HG03521 (cell line): ENCODE data around the gene B3GALT4.

Experiments
- ATAC-seq: cut with Tn5 transposase; IDR thresholded peaks from one replicate; pipeline ENCODE4 v1.9.1; 2021; ENCODE audit warnings: mild to moderate bottlenecking, moderate library complexity; ENCODE audit not compliant: unreplicated experiment

B3GALT4 gene

GRCh38 chr6:33288921-33289783 lies 12.2 kb downstream of the B3GALT4 start, which contains the start of the genes PFDN6 and WDR46:
PFDN6 (plus strand) TSS chr6:33289601; CDS start chr6:33289857, 256 bp downstream.
WDR46 (minus strand) TSS chr6:33289239; CDS start chr6:33289170, 69 bp downstream.
- peak; percentile 76 for ATAC-seq

GRCh38 chr6:33289784-33290315 lies 12.9 kb downstream of the B3GALT4 start:
- ATAC-seq = no peak

GRCh38 chr6:33290459-33290858 lies 13.5 kb downstream of the B3GALT4 start:
- no peak for ATAC-seq

- ATAC-seq = no peak
Measured at GRCh38 chr6:33292996-33293682, 16.2 kb downstream of the B3GALT4 start.

GRCh38 chr6:33294086-33294823 lies 17.3 kb downstream of the B3GALT4 start:
- ATAC-seq = no peak

GRCh38 chr6:33295621-33296369 lies 18.9 kb downstream of the B3GALT4 start:
- ATAC-seq = no peak

GRCh38 chr6:33296797-33297405 lies 20.0 kb downstream of the B3GALT4 start:
- no peak for ATAC-seq

- no peak for ATAC-seq
Measured at GRCh38 chr6:33297406-33297955, 20.6 kb downstream of the B3GALT4 start.

- peak; percentile 16 for ATAC-seq
Measured at GRCh38 chr6:33297956-33298772, 21.2 kb downstream of the B3GALT4 start.

GRCh38 chr6:33298773-33299236 lies 21.9 kb downstream of the B3GALT4 start, which contains the start of gene RGL2:
RGL2 (minus strand) TSS chr6:33298942; CDS start chr6:33298610, 332 bp downstream.
- peak; percentile 23 for ATAC-seq

- ATAC-seq = peak; percentile 52
Measured at GRCh38 chr6:33299237-33299944, 22.5 kb downstream of the B3GALT4 start.

- no peak for ATAC-seq
Measured at GRCh38 chr6:33301877-33302276, 25.0 kb downstream of the B3GALT4 start.

GRCh38 chr6:33304216-33304615 lies 27.3 kb downstream of the B3GALT4 start:
- ATAC-seq = no peak

- no peak for ATAC-seq
Measured at GRCh38 chr6:33305052-33305451, 28.1 kb downstream of the B3GALT4 start.

GRCh38 chr6:33306356-33306755 lies 29.4 kb downstream of the B3GALT4 start:
- no peak for ATAC-seq

- ATAC-seq = no peak
Measured at GRCh38 chr6:33312361-33313104, 35.6 kb downstream of the B3GALT4 start.

- no peak for ATAC-seq
Measured at GRCh38 chr6:33313105-33313708, 36.3 kb downstream of the B3GALT4 start.
